Fibroblast of skin of scalp (primary cell): ENCODE measurements around the gene RAPH1.
"Not testable (repeated sequence)": the region's sequence is repeated elsewhere in the genome, so short reads cannot be mapped to it uniquely, and the experiment has no call there.

Source experiments
- DNase-seq: peaks from one replicate; pipeline ENCODE4 v3.0.0-alpha.2; 2013

The RAPH1 gene

DNA sequence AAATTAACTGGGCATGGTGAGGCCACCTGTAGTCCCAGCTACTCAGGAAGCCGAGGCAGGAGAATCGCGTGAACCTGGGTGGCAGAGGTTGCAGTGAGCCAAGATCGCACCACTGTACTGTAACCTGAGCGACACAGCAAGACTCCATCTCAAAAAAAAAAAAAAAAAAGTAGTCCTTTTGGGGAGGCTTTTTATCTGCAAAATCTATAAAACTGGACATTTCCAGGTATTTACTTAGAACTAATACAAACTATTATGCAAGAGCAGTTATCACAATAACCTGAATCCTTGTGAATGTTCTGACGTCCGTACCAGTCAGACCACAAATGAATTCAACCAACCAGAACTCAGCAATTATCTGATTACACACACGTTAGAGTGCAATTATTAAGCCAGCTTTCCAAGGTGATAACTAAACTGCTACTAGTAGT lies 8.8 kb upstream of the RAPH1 start:
- DNase-seq: no peak

DNA sequence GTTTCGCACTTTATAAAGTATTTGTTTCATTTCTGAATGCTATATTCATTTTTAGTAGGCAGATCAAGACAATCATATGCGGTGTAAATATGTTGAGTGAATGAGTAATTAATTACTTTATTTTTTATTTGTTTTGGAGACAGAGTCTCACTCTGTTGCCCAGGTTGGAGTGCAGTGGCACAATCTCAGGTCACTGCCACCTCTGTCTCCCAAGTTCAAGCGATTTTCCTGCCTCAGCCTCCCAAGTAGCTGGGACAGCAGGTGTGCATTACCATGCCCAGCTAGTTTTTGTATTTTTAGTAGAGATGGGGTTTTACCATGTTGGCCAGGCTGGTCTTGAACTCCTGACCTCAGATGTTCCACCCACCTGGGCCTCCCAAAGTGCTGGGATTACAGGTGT lies 5.5 kb upstream of the RAPH1 start:
- not testable (repeated sequence) for DNase-seq

DNA sequence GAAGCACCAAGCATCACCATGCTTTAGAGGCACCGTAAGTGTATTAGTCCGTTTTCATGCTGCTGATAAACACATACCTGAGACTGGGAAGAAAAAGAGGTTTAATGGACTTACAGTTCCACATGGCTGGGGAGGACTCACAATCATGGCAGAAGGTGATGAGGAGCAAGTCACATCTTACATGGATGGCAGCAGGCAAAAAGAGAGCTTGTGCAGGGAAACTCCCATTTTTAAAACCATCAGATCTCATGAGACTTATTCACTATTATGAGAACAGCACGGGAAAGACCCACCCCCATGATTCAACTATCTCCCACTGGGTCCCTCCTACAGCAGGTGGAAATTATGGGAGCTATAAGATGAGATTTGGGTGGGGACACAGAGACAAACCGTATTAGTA lies 3.1 kb upstream of the RAPH1 start:
- DNase-seq: not testable (repeated sequence)

DNA sequence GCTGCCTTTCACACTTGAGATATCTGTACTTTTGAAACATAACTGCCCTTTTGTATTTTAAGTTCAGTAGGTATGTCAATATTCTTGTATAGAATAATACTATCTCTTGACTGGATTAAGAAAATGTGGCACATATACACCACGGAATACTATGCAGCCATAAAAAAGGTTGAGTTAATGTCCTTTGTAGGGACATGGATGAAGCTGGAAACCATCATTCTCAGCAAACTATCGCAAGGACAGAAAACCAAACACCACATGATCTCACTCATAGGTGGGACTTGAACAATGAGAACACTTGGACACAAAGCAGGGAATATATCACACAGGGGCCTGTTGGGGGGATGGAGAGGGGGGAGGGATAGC lies 1.5 kb upstream of the RAPH1 start:
- DNase-seq: not testable (repeated sequence)

DNA sequence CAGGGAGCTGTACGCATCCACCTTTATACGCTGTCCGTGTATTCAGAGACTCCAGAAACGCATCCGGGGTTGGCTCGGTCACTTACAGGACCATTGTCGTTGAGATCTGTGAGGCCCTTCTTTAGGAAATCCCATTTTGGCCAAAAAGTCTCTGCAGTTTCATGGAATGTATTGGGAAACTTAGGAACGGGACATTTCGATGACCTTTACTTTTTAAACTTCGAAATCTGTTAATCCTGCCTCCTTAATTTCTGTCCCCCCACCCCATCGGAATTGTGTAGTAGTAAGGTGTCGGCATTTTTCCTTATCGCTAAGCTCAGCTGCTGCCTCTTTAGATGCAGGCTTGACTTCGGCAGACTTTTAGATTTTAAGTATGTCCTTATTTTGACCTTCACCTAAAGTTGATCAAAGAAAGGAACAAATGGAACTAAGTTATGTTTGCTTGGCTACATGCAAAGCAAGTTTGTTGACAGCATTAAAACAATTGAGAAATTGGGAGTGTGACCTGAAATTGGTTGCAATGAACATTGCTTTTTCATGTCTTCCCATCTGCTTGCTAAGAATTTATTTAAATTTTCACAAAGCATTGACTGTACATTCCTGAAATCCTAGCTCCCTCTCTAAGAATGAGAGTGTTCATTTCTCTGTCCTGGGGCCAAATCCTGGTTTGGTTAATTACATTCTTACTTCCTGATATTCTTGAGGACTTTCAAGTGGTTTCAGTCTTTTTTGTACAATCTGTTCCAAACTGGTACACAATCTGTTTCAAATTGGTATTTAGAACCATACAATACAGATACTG lies 884 bp upstream of the RAPH1 start:
- DNase-seq: peak; percentile 36

DNA sequence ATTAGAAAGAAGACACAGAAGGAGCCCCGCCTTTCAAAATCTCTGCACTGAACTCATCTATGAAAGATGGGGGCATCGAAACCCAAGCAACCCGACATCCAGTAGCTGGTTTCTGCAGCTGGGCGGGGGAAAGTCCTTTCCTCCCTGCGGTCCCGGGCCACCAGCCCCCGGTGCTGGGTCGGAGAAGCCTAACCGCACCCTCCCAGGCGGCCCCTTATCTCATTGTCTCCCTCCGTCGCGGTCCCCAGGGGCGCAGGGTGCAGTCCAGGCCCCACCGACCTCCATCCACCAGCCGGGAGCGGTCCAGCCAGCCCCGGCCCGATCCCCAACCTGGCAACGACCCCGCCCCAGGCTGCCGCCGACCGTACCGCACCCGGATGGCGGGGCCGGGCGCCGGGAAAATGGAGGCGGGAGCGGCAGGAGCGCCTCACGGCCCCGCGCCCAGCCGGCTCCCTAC lies 452 bp downstream of the RAPH1 start:
- no peak for DNase-seq

GRCh38 chr2:203533676-203534591 lies 1.2 kb downstream of the RAPH1 start:
- peak; percentile 86 for DNase-seq

- DNase-seq: peak; percentile 63
Observed at GRCh38 chr2:203532957-203533658, 2.0 kb downstream of the RAPH1 start.

DNA sequence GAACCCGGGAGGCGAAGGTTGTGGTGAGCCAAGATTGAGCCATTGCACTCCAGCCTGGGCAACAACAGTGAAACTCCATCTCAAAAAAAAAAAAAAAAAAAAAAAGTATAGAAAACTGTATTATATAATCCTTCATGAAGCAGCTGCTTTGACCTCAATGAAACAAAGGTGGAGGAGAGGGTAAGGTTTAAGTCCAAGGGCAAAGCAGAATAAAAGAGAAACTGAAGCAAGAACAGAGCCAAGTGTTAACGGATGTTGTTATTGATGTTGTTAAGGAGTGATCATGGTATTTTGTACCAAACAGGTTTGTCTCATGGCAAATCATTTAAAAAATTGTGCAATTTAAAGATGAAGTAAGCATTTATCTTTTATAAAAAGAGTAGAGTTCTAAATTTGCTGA lies 7.4 kb downstream of the RAPH1 start:
- DNase-seq: no peak

DNA sequence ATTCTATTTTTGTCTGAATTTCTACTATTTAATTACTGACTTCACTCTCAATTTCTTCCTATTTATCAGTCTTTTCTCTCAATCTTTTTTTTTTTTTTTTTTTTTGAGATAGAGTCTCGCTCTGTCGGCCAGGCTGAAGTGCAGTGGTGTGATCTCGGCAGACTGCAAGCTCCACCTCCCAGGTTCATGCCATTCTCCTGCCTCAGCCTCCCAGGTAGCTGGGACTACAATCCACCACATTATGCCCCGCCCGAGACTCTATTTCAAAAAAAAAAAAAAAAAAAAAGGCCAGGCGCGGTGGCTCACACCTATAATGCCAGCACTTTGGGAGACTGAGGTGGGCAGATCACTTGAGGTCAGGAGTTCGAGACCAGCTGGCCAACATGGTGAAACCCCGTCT lies 21.8 kb downstream of the RAPH1 start:
- DNase-seq: not testable (repeated sequence)

GRCh38 chr2:203510941-203511305 lies 24.2 kb downstream of the RAPH1 start:
- no peak for DNase-seq

DNA sequence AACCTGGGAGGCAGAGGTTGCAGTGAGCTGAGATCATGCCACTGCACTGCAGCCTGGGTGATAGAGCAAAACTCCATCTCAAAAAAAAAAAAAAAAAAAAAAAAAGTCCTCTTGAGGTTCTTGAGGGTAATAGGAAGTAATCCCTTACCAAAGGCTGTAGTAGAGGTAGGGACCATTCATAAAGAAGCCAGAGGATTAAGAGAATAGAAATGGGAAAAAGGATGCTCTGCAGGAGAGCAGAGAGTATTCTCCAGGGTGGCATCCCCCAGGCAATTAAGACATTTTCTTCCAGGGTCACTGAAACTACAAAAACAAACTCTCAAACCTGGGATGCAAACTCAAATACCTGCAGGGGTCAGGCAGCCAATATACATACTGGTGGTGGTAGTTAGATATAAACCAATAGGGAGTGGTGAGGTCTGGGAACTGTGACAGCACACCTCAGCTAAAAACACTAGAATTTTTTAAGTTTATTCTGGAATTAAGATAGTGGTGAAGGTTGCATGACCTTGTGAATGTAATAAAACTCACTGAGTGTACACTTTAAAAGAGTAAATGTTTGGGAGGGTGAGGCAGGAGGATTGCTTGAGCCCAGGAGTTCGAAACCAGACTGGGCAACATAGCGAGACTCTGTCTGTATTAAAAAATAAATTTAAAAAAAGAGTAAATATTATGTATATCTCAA lies 24.7 kb downstream of the RAPH1 start:
- DNase-seq: no peak

GRCh38 chr2:203503460-203503859 lies 31.6 kb downstream of the RAPH1 start:
- DNase-seq: not testable (repeated sequence)

GRCh38 chr2:203501873-203502272 lies 33.2 kb downstream of the RAPH1 start:
- DNase-seq: no peak

- DNase-seq: no peak
Observed at GRCh38 chr2:203500951-203501350, 34.1 kb downstream of the RAPH1 start.

GRCh38 chr2:203500297-203500696 lies 34.8 kb downstream of the RAPH1 start:
- DNase-seq: no peak

- peak; percentile 48 for DNase-seq
Observed at GRCh38 chr2:203498161-203498560, 36.9 kb downstream of the RAPH1 start.

- DNase-seq: no peak
Observed at GRCh38 chr2:203492965-203493364, 42.1 kb downstream of the RAPH1 start.

- no peak for DNase-seq
Observed at GRCh38 chr2:203490391-203490790, 44.7 kb downstream of the RAPH1 start.

DNA sequence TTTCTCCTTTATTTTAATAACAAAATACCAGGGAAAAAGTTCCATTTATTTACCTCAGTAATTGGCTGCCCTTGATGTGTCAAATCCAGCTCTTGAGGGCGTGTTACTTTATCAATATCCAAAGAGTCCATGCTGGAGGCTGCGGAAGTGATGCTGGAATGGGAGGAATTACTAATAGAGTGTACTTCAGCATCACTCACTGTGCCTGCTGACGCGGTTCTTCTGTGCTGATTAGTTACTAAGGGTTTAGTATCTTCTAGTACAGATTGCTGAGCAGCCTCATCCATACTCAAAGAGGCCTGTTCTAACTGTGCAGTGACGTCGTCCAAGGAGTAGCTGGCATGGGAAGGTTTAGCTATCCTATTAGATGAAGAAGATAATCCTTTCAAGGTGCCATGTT lies 45.6 kb downstream of the RAPH1 start:
- no peak for DNase-seq

DNA sequence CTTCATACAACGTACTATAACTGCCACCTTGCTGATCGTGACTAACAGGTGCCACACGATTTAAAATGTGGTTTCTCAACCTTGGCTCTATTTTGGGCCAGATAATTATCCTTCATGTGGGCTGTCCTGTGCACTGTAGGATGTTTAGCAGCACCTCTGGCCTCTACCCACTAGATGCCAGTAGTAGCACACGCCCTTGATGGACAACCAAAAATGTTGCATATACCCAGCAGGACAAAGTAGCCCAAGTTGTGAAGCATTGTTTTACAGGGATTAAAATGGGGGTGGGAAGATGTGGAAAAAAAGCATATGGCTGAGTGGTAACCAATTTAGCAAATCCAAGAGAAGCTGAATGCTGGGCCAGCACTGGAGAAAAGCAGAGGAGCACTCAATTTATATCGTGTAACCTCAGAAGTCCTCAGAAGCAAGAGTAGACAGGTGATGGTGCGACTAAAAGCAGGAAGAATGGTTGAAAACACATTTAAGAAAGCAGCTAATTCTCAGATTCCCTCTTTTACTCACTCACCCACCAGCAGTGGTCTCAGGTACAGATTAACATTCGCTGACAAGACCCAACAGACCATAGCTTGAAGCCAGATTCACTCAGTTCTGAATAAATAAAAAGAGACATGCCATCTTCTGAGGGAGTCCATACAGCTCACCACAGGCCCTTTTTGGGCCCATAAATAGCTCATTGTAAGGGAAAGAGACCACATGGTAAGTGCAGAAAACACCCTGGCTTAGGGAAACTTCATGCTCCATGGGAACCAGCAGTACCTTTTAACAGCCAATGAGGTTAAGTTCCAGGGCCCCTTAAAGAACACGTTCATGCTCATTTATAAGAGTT lies 50.6 kb downstream of the RAPH1 start:
- peak; percentile 44 for DNase-seq
